NCI-H1105 treated with DMSO at 0.1 percent for 48 hours (cell line): ENCODE measurements around the gene REXO4.

Source experiments
- DNase-seq: peaks from one replicate; lab custom pipeline; 2025; lab: John Stamatoyannopoulos, UW

Gene REXO4

GRCh38 chr9:133367221-133367620, 50.6 kb downstream of the REXO4 start:
- DNase-seq, result no peak

GRCh38 chr9:133366435-133366834, 51.4 kb downstream of the REXO4 start:
- DNase-seq, result no peak

- no peak for DNase-seq
Measured at GRCh38 chr9:133362359-133363044, 55.3 kb downstream of the REXO4 start.

- no peak for DNase-seq
Measured at GRCh38 chr9:133361507-133362092, 56.2 kb downstream of the REXO4 start.

GRCh38 chr9:133360400-133361393, 57.1 kb downstream of the REXO4 start:
- DNase-seq, result no peak

- DNase-seq, result no peak
Measured at GRCh38 chr9:133359399-133360175, 58.2 kb downstream of the REXO4 start.

- DNase-seq, result no peak
Measured at GRCh38 chr9:133357656-133358055, 60.2 kb downstream of the REXO4 start.

GRCh38 chr9:133356391-133357091, 61.3 kb downstream of the REXO4 start, which contains the start of the genes SURF1 and SURF2:
TSS of gene SURF1 (minus strand) at chr9:133356487. CDS start at chr9:133356453, 34 bp downstream.
TSS of gene SURF2 (plus strand) at chr9:133356550. CDS start at chr9:133356593, 43 bp downstream.
- DNase-seq, result peak; percentile 68
